HEK293 (cell line): ENCODE measurements around the gene CYS1.

Experiments
- CTCF ChIA-PET: fragments of 350-600 bp; formaldehyde crosslinking; extraction: SDS; loops from one replicate; lab custom pipeline; 2021; ENCODE audit warnings: antibody characterized with exemption; lab: Yijun Ruan, JAX
- POLR2A ChIA-PET: fragments of 300-600 bp; formaldehyde crosslinking; extraction: SDS; loops from one replicate; lab custom pipeline; 2020; ENCODE audit warnings: antibody characterized with exemption, inconsistent platforms; lab: Yijun Ruan, JAX
- H3K27ac ChIP-seq: fragments of 200-500 bp; sonication (Bioruptor generic); 2 replicates; pipeline ENCODE4 v1.5.1; 2014; ENCODE audit warnings: low read depth, low read length, control low read depth, inconsistent platforms; ENCODE audit errors: extremely low read depth
- H3K36me3 ChIP-seq, 2 experiments: fragments of 200-500 bp in 1 of 2; sonication (Bioruptor generic) in 1 of 2; 1 replicate in 1 of 2; 2 replicates in 1 of 2; pipeline ENCODE4 v1.5.1; 2014 to 2017; ENCODE audit warnings: inconsistent platforms in 2 of 2, low read length in 2 of 2; ENCODE audit not compliant: control insufficient read depth in 2 of 2, insufficient read depth in 1 of 2
- H3K4me1 ChIP-seq: fragments of 200-500 bp; sonication (Bioruptor generic); 2 replicates; pipeline ENCODE4 v1.5.1; 2014; ENCODE audit warnings: mild to moderate bottlenecking, low read length, inconsistent platforms; ENCODE audit not compliant: control insufficient read depth, insufficient read depth
- H3K4me3 ChIP-seq: 2 replicates; pipeline ENCODE4 v1.5.1; 2011; ENCODE audit warnings: low read depth, mild to moderate bottlenecking, control low read depth, low read length, moderate library complexity
- H3K9me3 ChIP-seq: fragments of 200-500 bp; sonication (Bioruptor generic); 2 replicates; pipeline ENCODE4 v1.5.1; 2014; ENCODE audit warnings: low read depth, low read length, inconsistent platforms; ENCODE audit not compliant: control insufficient read depth, insufficient read depth
- GLI4 ChIP-seq: fragments of 450-650 bp; formaldehyde crosslinking; IDR thresholded peaks from 2 replicates; pipeline ENCODE4 v1.5.1; 2016; ENCODE audit warnings: missing biosample characterization, missing genetic modification characterization
- KLF16 ChIP-seq: fragments of 450-650 bp; formaldehyde crosslinking; IDR thresholded peaks from 2 replicates; pipeline ENCODE4 v1.5.1; 2017; ENCODE audit warnings: missing biosample characterization, missing genetic modification characterization
- MEIS1 ChIP-seq: sonication (generic); formaldehyde crosslinking; IDR thresholded peaks from 2 replicates; pipeline ENCODE4 v1.8.1; 2022; ENCODE audit warnings: missing genetic modification reagents, mild to moderate bottlenecking, borderline replicate concordance
- MZF1 ChIP-seq: fragments of 450-650 bp; formaldehyde crosslinking; IDR thresholded peaks from 2 replicates; pipeline ENCODE4 v1.5.1; 2017; ENCODE audit warnings: missing biosample characterization, missing genetic modification characterization, borderline replicate concordance
- RBAK ChIP-seq: fragments of 450-650 bp; formaldehyde crosslinking; IDR thresholded peaks from 2 replicates; pipeline ENCODE4 v1.5.1; 2016; ENCODE audit warnings: missing biosample characterization, missing genetic modification characterization
- TCF7L2 ChIP-seq: IDR thresholded peaks from 2 replicates; pipeline ENCODE4 v1.6.1; 2011; ENCODE audit warnings: low read depth, mild to moderate bottlenecking, inconsistent platforms, low read length, moderate library complexity, borderline replicate concordance
- YY1 ChIP-seq: fragments of 450-650 bp; formaldehyde crosslinking; IDR thresholded peaks from 2 replicates; pipeline ENCODE4 v1.5.1; 2018; ENCODE audit warnings: missing biosample characterization, missing genetic modification characterization
- ZFHX2 ChIP-seq: fragments of 450-650 bp; formaldehyde crosslinking; conservative IDR thresholded peaks from 2 replicates; pipeline ENCODE4 v1.5.1; 2016; ENCODE audit warnings: missing biosample characterization, missing genetic modification characterization
- ZFP3 ChIP-seq: fragments of 450-650 bp; formaldehyde crosslinking; IDR thresholded peaks from 2 replicates; pipeline ENCODE4 v1.5.1; 2016; ENCODE audit warnings: low read depth, missing biosample characterization, missing genetic modification characterization
- ZFP41 ChIP-seq: fragments of 450-650 bp; formaldehyde crosslinking; IDR thresholded peaks from 2 replicates; pipeline ENCODE4 v1.5.1; 2016; ENCODE audit warnings: missing biosample characterization, missing genetic modification characterization, borderline replicate concordance
- ZNF10 ChIP-seq: fragments of 450-650 bp; formaldehyde crosslinking; IDR thresholded peaks from 2 replicates; pipeline ENCODE4 v1.5.1; 2017; ENCODE audit warnings: missing biosample characterization, missing genetic modification characterization
- ZNF16 ChIP-seq: fragments of 450-650 bp; formaldehyde crosslinking; IDR thresholded peaks from 2 replicates; pipeline ENCODE4 v1.5.1; 2016; ENCODE audit warnings: low read depth, missing biosample characterization, missing genetic modification characterization
- ZNF169 ChIP-seq: fragments of 450-650 bp; formaldehyde crosslinking; IDR thresholded peaks from 2 replicates; pipeline ENCODE4 v1.5.1; 2016; ENCODE audit warnings: missing biosample characterization, missing genetic modification characterization
- ZNF341 ChIP-seq: fragments of 450-650 bp; formaldehyde crosslinking; IDR thresholded peaks from 2 replicates; pipeline ENCODE4; 2016; ENCODE audit warnings: low read depth, missing biosample characterization, missing genetic modification characterization
- ZNF354C ChIP-seq: fragments of 450-650 bp; formaldehyde crosslinking; IDR thresholded peaks from 2 replicates; pipeline ENCODE4 v1.5.1; 2016; ENCODE audit warnings: missing biosample characterization, missing genetic modification characterization, low read depth, borderline replicate concordance
- ZNF513 ChIP-seq: fragments of 450-650 bp; IDR thresholded peaks from 2 replicates; pipeline ENCODE4 v1.5.1; 2018; ENCODE audit warnings: missing biosample characterization, missing genetic modification characterization
- ZNF518A ChIP-seq: fragments of 450-650 bp; formaldehyde crosslinking; conservative IDR thresholded peaks from 2 replicates; pipeline ENCODE4 v1.5.1; 2016; ENCODE audit warnings: low read depth, missing biosample characterization, missing genetic modification characterization
- ZNF529 ChIP-seq: fragments of 450-650 bp; formaldehyde crosslinking; IDR thresholded peaks from 2 replicates; pipeline ENCODE4 v1.5.1; 2017; ENCODE audit warnings: missing genetic modification characterization, missing biosample characterization; ENCODE audit not compliant: insufficient replicate concordance
- ZNF560 ChIP-seq: fragments of 450-650 bp; formaldehyde crosslinking; IDR thresholded peaks from 2 replicates; pipeline ENCODE4 v1.5.1; 2017; ENCODE audit warnings: missing biosample characterization, missing genetic modification characterization, borderline replicate concordance
- ZNF654 ChIP-seq: fragments of 450-650 bp; formaldehyde crosslinking; IDR thresholded peaks from 2 replicates; pipeline ENCODE4 v1.5.1; 2016; ENCODE audit warnings: low read depth, missing biosample characterization, missing genetic modification characterization
- ZNF692 ChIP-seq: fragments of 450-650 bp; formaldehyde crosslinking; IDR thresholded peaks from 2 replicates; pipeline ENCODE4 v1.5.1; 2016; ENCODE audit warnings: missing biosample characterization, missing genetic modification characterization
- ZNF707 ChIP-seq: fragments of 450-650 bp; formaldehyde crosslinking; IDR thresholded peaks from 2 replicates; pipeline ENCODE4 v1.5.1; 2016; ENCODE audit warnings: missing biosample characterization, missing genetic modification characterization
- TF ChIP-seq, protein P1 (sequence below): fragments of 450-650 bp; formaldehyde crosslinking; IDR thresholded peaks from 2 replicates; pipeline ENCODE4 v1.5.1; 2017; ENCODE audit warnings: missing biosample characterization, missing genetic modification characterization
- TF ChIP-seq, protein P2 (sequence below): fragments of 450-650 bp; formaldehyde crosslinking; IDR thresholded peaks from 2 replicates; pipeline ENCODE4 v1.5.1; 2016; ENCODE audit warnings: missing biosample characterization, missing genetic modification characterization

The CYS1 gene

DNA sequence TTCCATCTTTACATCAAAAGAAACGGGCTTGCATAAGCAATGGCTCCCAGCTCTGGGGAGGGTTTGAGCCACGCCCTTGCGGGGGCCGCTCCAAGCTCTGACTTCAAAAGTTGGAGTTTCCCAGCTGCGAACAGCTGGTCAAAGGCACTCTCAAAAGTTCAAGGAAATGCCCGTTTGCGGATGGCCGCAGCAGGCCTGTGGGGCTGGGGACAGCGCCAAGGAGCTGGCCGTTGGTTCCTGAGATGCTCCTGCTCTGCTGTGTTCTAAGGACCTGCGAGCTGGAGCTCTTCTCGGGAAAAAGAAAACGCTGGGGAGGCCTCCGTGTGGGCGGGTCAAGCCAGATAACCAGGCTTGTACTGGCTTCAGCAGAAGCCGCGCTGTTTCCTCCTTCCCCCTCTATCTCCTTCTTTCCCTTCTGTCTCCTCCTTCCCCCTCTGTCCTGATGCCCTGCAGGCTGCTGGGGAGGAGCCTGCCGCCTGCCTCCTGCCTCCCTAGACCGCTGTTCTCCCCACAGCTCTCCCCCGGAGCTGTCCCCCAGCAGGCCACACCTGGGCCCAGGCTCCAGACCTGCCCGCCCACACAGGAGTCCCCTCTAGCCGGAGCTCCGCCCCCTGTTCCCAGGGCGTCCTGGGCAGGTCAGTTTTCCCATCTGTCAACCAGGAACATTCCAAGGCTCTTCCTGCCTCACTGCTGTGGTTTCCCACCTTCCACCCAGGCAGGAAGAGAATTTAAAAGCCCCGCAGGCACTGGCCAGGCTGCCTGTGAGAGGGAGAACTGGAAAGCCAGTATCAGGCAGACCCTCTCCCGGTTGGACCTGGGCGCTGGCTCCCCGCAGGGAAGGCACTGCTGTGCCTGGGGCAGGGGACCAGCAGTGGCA, 22.7 kb downstream of the CYS1 start:
- CTCF ChIA-PET = interaction anchor here (0.6 to 2.6 kb wide), 17 partner anchors 9 to 378 kb away, joined by 3 to 23 read pairs (median 3); no protein-coding TSS in a partner anchor
- H3K9me3 ChIP-seq = no peaks in the 10 kb centered on the region
- H3K36me3 ChIP-seq = peaks cover 0 to 22% of the 10 kb centered on the region in 2 experiments; a peak in 1 of 3 replicates
- H3K4me3 ChIP-seq = peak overlapping the region; percentile 36
- POLR2A ChIA-PET = interaction anchor here (0.6 to 2.7 kb wide), 13 partner anchors 9 to 427 kb away, joined by 3 to 17 read pairs (median 5); partner anchors contain the start of genes KLF11, RRM2, TAF1B and YWHAQ
- no peaks in the 10 kb centered on the region; the same call in 1 of the 2 replicates for H3K4me1 ChIP-seq
- H3K27ac ChIP-seq = peak overlapping the region; percentile 35; the same call in 1 of the 2 replicates
- TF ChIP-seq TCF7L2 (no peak), ZNF654 (no peak), ZNF169 (no peak), ZNF529 (tag by site-specific recombination) (no peak), ZFP41 (no peak), ZNF16 (no peak), MZF1 (tag by site-specific recombination) (no peak), ZNF341 (tag by site-specific recombination) (peak; percentile 98), ZNF10 (tag by site-specific recombination) (no peak), ZNF707 (tag by site-specific recombination) (no peak), KLF16 (tag by site-specific recombination) (peak; percentile 28; the same call in 1 of the 2 replicates), GLI4 (tag by site-specific recombination) (no peak), ZNF560 (no peak), ZFP3 (tag by site-specific recombination) (no peak), ZNF518A (tag by site-specific recombination) (no peak), ZNF513 (tag by site-specific recombination) (no peak), RBAK (tag by site-specific recombination) (no peak), YY1 (tag by site-specific recombination) (no peak), ZFHX2 (tag by site-specific recombination) (peak; percentile 80), ZNF354C (tag by site-specific recombination) (no peak), ZNF692 (no peak), MEIS1 (no peak)
- TF ChIP-seq, protein P1, sequence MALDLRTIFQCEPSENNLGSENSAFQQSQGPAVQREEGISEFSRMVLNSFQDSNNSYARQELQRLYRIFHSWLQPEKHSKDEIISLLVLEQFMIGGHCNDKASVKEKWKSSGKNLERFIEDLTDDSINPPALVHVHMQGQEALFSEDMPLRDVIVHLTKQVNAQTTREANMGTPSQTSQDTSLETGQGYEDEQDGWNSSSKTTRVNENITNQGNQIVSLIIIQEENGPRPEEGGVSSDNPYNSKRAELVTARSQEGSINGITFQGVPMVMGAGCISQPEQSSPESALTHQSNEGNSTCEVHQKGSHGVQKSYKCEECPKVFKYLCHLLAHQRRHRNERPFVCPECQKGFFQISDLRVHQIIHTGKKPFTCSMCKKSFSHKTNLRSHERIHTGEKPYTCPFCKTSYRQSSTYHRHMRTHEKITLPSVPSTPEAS (tag by site-specific recombination) = no peak
- TF ChIP-seq, protein P2, sequence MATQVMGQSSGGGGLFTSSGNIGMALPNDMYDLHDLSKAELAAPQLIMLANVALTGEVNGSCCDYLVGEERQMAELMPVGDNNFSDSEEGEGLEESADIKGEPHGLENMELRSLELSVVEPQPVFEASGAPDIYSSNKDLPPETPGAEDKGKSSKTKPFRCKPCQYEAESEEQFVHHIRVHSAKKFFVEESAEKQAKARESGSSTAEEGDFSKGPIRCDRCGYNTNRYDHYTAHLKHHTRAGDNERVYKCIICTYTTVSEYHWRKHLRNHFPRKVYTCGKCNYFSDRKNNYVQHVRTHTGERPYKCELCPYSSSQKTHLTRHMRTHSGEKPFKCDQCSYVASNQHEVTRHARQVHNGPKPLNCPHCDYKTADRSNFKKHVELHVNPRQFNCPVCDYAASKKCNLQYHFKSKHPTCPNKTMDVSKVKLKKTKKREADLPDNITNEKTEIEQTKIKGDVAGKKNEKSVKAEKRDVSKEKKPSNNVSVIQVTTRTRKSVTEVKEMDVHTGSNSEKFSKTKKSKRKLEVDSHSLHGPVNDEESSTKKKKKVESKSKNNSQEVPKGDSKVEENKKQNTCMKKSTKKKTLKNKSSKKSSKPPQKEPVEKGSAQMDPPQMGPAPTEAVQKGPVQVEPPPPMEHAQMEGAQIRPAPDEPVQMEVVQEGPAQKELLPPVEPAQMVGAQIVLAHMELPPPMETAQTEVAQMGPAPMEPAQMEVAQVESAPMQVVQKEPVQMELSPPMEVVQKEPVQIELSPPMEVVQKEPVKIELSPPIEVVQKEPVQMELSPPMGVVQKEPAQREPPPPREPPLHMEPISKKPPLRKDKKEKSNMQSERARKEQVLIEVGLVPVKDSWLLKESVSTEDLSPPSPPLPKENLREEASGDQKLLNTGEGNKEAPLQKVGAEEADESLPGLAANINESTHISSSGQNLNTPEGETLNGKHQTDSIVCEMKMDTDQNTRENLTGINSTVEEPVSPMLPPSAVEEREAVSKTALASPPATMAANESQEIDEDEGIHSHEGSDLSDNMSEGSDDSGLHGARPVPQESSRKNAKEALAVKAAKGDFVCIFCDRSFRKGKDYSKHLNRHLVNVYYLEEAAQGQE (tag by site-specific recombination) = peak; percentile 58; the same call in 1 of the 2 replicates
